Stimulated activated CD4-positive, alpha-beta T cell treated with anti-CD3 and anti-CD28 coated beads, Interleukin-4, amount 100 ng/mL, for 4 hours (primary cell): ENCODE measurements around the gene C3orf38.
"Not testable (repeated sequence)": the region's sequence is repeated elsewhere in the genome, so short reads cannot be mapped to it uniquely, and the experiment has no call there.

Source experiments
- DNase-seq, 2 experiments: peaks; one replicate each; pipeline ENCODE4 v3.0.0-alpha.2; 2020

C3orf38 gene

DNA sequence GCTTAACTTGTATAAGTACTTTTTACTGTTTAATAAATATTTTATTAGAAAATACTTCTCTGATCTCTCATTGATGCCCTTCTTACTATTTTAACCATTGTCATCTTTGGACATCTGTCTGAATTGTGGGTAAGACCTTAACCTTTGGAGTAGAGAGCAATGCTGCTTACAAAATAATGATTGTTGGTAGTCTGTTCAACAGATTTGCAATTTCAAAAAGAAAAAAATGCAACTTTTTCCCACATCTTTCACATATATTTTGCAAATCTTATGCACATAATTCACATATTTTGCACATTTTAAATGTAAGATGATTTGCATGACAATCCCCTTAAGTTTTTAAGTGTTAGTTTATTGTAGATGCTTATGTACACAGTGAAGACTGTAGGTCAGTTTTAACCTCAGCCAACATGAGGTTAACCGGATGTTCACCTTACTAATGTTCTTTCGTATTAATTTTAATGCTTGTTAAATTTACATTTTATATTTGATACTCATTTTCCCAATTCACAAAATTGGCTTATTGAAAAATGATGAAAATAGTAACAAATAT is 16.7 kb downstream of the C3orf38 start:
- no peak for DNase-seq

DNA sequence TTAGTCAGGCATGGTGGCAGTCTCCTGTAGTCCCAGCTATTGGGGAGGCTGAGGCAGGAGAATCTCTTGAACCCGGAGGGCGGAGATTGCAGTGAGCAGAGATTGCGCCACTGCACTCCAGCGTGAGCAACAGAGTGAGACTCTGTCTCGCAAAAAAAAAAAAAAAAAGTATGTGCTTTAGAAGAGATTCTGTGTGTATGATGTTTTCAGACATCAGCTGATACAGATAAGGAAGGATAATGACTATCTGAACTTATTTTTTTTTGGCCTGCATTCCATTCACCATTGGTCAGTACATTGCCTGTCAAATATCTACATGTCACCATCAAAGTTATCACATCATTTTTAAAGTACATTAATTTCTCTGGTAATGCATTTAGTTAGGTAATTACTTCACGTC is 17.4 kb downstream of the C3orf38 start:
- no peak for DNase-seq

DNA sequence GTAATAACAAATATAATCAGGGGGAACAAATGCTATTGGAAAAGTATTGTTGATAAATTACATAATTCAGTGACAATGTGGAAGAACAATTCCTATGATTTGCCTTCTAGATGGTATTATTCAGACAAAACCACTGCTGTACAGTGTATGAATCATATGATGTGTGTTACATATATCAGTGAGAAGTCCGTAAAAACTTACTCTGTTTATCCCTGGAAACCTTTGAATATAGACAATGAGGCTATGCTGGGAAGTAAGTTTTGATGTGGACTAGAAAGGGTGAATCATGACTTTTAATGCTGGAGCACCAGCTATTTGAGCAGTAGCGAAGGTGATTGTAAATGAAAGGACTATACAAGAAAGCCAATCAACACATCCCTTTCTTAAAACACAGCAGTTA is 17.9 kb downstream of the C3orf38 start:
- DNase-seq, result no peak

DNA sequence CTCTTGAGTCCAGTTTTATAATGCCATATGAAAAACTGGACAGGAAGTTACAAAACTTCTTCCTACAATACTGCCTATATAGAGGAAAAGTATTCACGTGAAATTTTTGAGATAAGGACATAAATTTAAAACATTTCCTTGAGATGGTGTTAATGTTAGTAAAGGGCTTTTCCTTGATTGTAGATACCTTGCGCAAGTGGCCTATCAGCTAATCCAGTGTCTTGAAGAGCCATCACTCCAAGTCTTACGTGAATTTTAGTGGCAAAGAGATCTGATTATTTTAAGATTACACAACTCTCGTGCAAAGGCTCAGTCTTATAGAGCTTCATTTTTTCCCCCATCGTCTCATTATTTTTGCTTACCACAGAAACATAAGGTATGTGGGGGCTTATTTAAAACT is 18.4 kb downstream of the C3orf38 start:
- no peak for DNase-seq

DNA sequence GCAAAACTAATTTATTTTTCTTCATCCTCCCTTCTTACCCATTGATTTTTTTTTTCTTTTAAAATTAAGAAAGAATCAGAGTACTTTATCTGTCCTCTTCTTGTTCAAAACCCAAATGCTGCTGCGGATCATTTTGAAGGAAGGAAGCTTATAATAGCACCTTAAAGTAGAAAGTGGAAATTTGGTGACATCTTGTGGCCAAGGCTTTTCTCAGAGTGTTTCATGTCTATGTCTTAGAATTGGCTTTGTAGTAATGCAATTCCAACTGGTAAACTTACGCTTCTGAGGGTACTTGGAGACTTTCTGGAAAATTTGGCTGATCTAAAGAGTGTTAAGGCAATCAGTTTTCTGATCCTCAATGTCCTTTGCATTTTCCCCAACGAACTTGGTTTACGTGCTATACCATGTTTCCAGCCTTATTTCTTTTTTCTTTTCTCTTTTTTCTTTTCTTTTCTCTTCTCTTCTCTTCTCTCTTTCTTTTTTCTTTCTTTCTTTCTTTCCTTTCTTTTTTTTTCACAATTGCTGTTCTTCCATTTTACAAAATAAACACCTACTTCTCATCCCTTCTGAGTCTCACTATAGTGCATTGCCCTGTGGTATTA is 30.7 kb downstream of the C3orf38 start:
- no peak for DNase-seq

DNA sequence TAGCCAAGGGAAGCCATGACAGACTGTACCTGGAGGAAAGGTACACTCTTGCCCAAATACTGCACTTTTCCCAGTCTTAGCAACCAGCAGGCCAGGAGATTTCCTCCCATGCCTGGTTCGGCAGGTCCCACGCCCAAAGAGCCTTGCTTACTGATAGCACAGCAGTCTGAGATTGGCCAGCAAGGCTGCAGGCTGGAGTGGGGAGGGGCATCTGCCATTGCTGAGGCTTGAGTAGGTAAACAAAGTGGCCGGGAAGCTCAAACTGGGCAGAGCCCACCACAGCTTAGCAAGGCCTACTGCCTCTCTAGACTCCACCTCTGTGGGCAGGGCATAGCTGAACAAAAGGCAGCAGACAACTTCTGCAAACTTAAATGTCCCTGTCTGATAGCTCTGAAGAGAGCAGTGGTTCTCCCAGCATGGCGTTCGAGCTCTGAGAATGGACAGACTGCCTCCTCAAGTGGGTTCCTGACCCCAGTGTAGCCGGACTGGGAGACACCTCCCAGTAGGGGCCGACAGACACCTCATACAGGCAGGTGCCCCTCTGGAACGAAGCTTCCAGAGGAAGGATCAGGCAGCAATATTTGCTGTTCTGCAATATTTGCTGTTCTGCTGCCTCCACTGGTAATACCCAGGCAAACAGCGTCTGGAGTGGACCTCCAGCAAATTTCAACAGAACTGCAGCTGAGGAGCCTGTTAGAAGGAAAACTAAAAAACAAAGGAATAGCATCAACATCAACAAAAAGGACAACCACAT is 32.6 kb downstream of the C3orf38 start:
- DNase-seq, result not testable (repeated sequence)

DNA sequence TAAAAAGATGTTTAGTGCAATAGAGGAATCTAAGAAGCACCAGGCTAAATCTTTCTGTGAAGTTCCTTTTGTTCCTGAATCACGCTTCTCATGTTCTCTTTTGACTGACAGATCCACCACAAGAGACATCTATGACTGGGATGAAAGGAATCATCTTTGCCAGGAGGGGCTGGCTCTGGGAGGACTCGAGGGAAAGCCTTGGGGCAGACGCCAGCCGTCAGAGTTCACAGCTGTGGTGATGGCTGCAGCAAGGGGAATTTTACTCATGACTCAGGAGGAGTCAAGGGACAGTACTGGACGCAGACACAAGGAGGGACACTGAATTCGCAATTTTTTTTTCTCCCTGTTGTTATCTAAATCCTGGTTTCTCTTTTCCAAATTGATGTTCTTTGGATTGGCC is 38.7 kb downstream of the C3orf38 start:
- no peak for DNase-seq

DNA sequence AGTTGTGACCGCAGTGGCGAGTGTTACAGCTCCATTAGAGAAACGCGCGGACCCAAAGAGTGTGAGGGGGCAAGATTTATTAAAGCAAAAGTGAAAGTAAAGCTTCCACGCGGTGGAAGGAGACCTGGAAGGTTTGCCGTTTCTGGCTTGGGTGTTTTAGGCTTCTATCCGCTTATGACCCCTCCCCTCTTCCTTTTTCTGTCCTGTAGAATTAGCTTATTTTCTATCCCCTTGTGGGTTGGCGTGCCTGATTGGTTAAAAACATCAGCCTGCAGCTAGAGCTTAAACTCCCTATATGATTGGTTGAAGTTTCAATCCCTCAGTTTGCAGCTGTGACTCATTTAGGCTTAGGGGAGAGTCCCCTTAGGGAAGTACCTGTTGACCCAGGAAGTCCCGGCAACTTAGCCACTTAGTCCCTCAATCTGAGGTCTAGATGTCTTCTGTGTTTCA is 39.6 kb downstream of the C3orf38 start:
- DNase-seq, result no peak

DNA sequence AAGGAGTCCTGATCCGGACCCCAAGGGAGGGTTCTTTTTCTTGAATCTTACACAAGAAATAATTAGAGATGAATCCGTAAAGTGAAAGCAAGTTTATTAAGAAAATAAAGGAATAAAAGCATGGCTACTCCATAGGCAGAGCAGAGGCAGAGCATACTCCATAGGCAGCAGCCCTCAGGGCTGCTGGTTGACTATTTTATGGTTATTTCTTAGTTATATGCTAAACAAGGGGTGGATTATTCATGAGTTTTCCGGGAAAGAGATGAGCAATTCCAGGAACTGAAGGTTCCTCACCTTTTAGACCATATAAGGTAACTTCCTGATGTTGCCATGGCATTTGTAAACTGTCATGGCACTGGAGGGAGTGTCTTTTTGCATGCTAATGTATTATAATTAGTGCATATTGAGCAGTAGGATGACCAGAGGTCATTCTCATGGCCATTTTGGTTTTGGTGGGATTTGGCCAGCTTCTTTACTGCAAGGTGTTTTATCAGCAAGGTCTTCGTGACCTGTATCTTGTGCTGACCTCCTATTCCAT is 42.2 kb downstream of the C3orf38 start:
- DNase-seq, result no peak

DNA sequence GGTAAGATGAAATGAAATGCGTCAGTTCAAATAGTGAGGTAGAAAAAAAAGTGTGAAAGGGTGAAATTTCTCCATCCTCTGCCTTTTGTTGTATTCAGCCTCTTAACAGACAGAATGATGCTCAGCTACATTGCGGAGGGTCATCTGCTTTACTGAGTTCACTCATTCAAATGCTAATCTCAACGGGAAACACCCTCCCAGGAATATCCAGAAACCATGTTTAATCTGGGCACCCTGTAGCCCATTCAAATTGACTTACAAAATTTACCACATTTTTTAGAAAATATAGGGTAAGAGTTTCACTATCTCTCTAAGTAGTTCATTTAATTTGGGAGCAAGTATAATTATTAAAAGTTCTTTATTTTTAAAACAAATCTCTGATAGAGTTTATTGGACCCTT is 42.9 kb downstream of the C3orf38 start:
- DNase-seq, result no peak

DNA sequence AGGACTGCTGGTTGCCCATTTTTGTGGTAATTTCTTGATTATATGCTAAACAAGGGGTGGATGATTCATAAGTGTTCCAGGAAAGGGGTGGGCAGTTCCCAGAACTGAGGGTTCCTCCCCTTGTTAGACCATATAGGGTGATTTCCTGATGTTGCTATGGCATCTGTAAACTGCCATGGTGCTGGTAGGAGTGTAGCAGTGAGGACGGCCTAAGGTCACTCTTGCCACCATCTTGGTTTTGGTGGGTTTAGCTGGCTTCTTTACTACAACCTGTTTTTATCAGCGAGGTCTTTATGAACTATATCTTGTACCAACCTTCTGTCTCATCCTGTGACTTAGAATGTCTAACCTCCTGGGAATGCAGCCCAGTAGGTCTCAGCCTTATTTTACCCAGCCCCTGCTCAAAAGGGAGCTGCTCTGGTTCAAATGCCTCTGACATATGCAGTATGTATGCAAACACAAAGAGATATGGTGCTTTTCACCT is 46.2 kb downstream of the C3orf38 start:
- peak in 1 of 2 experiments; percentile 6 for DNase-seq

DNA sequence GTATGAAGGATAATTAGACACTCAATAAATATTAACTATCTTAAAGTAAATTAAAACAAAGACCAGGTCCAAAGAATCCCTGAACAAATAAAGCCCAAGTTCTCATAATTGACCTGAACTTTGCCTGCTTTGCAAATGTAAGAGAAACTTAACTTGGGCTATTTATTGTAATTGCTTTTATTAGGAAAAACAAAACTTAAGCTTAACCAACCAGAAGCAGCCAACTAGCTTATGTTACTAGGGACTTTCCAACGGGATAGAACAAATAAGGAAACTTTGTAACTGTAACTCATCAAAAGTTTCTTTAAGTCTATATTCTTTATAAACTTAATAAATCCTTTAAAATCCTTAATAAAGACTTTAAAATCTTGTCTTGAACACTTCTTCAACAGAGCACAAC is 48.4 kb downstream of the C3orf38 start:
- no peak for DNase-seq

DNA sequence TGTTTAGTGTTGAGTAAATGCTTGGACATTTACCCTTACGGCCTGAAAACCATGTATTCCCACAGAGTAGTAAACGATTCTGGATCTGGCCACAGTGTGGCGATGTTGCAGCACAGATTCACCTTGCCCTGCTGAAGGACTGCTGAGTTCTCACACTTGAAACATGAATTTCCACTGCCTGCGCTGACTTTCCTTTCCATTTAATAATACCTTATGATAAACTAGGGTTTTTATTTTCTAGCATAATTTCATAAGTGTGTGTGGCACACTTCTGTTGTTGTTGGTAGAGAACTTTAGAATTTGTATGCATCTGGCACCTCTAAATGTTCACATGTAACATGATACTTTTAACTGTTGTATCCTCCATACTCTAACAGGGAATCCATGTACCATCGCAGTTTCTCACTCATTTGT is 53.9 kb downstream of the C3orf38 start:
- DNase-seq, result peak; percentile 7 to 35
